Measurements from ENCODE around the gene MYOM3.

The MYOM3 gene

DNA sequence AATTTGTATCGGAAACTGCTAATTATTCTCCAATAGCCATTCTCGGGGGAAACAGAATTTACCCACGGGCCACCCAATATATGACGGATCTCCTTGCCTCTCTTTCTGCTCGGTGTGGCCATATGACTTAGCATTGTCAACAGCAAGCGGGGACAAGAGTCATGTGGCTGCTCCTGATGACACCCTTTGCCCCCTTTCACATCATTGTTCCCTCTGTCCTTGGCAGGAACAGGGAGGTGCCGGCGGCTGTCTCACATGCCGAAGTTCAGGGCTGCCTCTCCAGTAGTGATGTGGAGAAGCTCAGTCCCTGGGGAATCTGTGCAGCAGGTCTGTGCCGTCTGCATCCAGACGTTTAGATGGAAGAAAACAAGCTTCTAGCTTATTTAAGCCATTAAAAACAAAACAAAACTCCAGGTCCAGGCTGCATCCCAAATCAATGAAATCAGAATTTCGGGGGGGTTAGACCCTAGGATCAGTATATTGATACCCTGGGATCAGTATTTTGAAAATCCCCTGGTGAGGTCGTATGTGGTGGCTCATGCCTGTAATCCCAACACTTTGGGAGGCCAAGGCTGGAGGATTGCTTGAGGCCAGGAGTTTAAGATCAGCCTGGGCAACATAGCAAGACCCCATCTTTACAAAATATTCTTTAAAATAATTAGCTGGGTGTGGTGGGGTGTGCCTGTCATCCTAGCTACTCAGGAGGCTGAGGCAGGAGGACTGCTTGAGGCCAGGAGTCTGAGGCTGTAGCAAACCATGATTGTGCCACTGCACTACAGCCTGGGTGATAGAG, 10.8 kb downstream of the MYOM3 start:
- Mint-ChIP-seq H3K27me3 (no peaks in the 10 kb centered on the region), H3K36me3 (ENCODE audit: low read depth) (no peaks in the 10 kb centered on the region)

DNA sequence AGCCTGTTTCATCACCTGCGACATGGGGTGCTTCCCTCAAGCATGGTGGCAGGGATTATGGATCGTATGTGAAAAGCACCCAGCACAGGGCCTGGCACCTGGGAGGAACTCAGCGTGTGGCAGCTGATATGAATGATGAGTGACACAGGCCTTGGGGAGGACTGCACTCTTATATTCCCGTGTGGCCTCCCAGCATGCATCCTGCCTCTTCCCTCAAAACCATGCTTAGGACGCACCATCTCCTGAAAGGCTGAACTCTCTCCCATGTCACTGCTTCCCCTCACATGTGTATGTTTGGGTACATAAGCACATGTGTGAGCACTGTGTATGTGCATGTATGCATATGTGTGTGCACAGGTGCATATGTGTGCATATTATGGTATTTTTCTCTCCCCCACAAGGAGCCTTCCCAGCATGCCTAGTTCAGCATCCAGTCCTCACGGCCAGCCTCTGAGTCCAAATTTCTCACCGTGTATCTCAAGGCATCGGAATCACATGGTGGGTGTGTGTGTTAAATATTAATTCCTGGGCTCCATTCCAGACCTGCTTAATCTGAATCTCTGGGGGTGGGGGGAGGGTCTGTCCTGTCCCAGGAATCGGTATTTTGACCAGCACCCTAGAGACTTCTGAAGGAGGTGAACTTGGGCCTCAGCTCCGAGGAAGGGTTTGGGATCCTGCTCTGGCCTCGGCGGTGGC, 12.8 kb downstream of the MYOM3 start:
- H3K4me3 Mint-ChIP-seq = no peak overlapping the region
- H3K9me3 Mint-ChIP-seq = no peaks in the 10 kb centered on the region
- H3K27me3 Mint-ChIP-seq = no peaks in the 10 kb centered on the region
- no peak overlapping the region for H3K27ac Mint-ChIP-seq
- H3K4me1 Mint-ChIP-seq (ENCODE audit: low read depth) = no peaks in the 10 kb centered on the region
- no peaks in the 10 kb centered on the region for H3K36me3 Mint-ChIP-seq (ENCODE audit: low read depth)

More for the DNA sequence above, 10.8 kb downstream of the MYOM3 start:
- Mint-ChIP-seq H3K27ac (peak overlapping the region; percentile 38), H3K4me3 (no peak overlapping the region), H3K9me3 (no peaks in the 10 kb centered on the region), H3K4me1 (ENCODE audit: low read depth) (no peaks in the 10 kb centered on the region)

DNA sequence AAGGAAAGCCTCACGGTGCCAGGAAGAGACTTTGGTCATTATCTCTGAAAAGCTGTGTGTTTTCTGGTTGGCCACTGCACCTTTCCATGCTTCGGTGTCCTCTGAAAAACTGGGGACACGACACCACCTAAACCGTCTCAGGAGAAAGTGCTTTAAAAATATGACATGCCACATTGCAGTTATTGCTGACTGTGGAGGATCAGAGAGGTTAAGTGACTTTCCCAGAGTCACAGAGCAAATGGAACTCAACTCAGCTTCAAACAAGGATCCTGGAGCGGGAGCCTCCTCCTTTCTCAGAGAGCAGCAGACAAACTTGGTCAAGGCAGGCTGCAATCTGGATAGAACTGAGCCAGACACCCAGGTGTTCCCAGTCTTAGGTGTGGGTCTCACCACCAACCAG, 13.8 kb downstream of the MYOM3 start:
- no peaks in the 10 kb centered on the region for H3K36me3 Mint-ChIP-seq (ENCODE audit: low read depth)
- no peak overlapping the region for H3K27ac Mint-ChIP-seq

DNA sequence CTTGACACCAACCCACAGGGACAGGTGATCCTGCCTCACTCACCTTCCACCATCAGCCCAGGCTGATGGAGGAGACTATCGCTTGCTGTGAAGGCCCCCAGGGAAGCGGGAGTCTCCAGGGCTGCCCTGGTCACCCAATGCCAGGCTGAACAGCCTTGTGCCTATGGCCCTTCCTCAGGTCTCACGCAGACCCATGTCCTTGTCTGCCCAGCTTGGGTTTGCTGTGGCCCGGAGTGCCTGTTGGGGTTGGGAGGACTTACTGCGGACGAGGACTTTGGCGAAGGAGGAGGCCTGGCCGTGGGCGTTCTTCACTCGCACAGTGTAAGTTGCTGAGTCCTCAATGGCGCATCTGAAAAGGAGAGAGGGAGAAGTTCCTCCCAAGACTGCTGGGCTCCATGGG, 14.3 kb downstream of the MYOM3 start:
- Mint-ChIP-seq H3K27me3 (no peaks in the 10 kb centered on the region), H3K9me3 (no peaks in the 10 kb centered on the region), H3K4me3 (no peak overlapping the region), H3K36me3 (ENCODE audit: low read depth) (no peaks in the 10 kb centered on the region), H3K27ac (no peak overlapping the region), H3K4me1 (ENCODE audit: low read depth) (no peaks in the 10 kb centered on the region)

More for the DNA sequence above, 13.8 kb downstream of the MYOM3 start:
- no peaks in the 10 kb centered on the region for H3K27me3 Mint-ChIP-seq
- no peaks in the 10 kb centered on the region for H3K4me1 Mint-ChIP-seq (ENCODE audit: low read depth)
- no peak overlapping the region for H3K4me3 Mint-ChIP-seq
- no peaks in the 10 kb centered on the region for H3K9me3 Mint-ChIP-seq

DNA sequence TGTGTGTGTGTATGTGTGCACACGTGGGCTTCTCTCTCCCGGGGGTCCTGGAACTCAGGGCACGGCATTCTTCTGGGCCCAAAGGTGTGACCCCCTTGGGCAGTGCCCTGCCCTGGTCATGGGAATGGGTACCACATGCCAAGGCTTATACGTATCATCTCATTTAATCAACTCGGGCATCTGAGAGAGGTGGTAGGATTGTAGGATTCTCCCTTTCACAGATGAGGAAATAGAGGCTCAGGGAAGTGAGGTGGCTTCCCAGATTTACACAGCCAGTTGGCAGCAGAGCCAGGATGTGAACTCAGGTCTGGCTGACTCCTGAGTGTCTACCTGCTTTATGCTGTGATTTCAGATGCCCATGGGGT, 15.2 kb downstream of the MYOM3 start:
- H3K36me3 Mint-ChIP-seq (ENCODE audit: low read depth) = no peaks in the 10 kb centered on the region
- H3K4me3 Mint-ChIP-seq = no peak overlapping the region
- peaks cover 2% of the 10 kb centered on the region for H3K4me1 Mint-ChIP-seq (ENCODE audit: low read depth)
- H3K27ac Mint-ChIP-seq = no peak overlapping the region
- H3K27me3 Mint-ChIP-seq = no peaks in the 10 kb centered on the region
- H3K9me3 Mint-ChIP-seq = no peaks in the 10 kb centered on the region

DNA sequence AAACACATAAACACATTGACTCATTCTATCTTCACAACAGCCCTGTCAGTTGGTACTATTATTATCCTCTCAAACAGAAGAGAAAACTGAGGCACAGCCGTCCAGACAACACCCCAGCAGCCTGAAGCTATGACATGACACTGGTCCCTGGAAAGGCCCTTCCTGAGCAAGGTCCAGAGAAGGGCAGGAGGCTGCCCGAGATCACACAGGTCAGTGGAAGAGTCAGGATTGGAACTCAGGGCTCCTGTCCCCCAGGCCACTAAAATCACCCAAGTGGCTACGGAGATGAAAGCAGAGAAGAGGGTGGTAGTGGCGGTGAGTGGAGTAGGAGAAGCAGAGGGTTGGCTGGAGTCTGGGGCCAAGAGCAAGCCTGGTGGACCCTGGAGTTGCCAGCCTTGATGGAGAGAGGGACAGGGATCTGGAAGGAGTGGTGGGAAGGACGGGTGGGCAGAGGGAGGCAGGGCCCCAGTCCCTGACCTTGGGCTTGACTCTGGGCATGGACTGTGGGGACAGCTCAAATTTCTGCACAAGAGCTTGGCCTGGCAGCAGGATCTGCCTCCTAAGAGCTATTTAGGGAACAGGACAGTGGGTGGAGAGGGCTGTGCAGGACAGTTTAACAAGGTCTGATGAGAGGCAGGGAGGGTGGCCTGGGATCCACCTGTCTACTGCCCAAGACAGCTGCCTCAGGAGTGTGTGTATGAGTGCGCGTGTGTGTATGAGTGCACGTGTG, 15.8 kb downstream of the MYOM3 start:
- H3K9me3 Mint-ChIP-seq = no peaks in the 10 kb centered on the region
- no peaks in the 10 kb centered on the region for H3K27me3 Mint-ChIP-seq
- H3K27ac Mint-ChIP-seq = no peak overlapping the region
- peaks cover 4% of the 10 kb centered on the region for H3K4me1 Mint-ChIP-seq (ENCODE audit: low read depth)
- no peaks in the 10 kb centered on the region for H3K36me3 Mint-ChIP-seq (ENCODE audit: low read depth)
- H3K4me3 Mint-ChIP-seq = no peak overlapping the region

DNA sequence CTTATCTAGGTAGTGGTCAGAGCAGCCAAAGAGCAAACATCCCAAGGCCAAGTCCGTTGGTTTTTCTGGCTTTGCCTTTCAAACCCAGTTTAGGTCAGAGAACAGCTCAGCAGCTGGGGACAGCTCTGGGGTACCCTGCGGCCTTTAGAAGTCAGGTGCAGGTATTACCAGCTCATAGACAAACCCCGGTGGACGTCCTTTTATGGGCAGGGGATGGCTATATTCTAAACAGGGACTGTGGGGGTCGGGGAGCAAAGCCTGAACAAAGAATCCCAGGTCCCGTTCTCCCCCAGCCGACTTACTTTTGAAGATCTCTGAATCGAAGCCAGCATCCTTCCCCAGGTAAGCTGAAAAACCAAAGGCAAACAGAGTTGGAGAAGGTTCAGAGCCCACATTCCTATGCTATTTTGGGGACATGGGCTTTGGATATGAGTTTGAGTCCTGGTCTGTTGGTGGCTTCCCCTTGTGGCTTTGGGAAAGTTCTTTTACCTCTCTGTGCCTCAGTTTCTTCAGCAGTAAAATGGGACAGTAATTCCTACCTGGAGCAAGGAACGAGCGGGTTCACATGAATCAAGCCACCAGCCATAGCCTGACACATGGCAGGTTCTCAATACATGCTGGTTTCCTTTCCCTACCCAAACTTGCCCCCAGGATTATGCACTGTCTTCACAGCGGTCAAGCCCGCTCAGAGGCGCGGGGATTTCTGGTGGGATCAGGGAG, 16.6 kb downstream of the MYOM3 start:
- Mint-ChIP-seq H3K27ac (no peak overlapping the region), H3K27me3 (no peaks in the 10 kb centered on the region), H3K9me3 (no peaks in the 10 kb centered on the region), H3K4me1 (ENCODE audit: low read depth) (peaks cover 4% of the 10 kb centered on the region), H3K36me3 (ENCODE audit: low read depth) (no peaks in the 10 kb centered on the region), H3K4me3 (no peak overlapping the region)

DNA sequence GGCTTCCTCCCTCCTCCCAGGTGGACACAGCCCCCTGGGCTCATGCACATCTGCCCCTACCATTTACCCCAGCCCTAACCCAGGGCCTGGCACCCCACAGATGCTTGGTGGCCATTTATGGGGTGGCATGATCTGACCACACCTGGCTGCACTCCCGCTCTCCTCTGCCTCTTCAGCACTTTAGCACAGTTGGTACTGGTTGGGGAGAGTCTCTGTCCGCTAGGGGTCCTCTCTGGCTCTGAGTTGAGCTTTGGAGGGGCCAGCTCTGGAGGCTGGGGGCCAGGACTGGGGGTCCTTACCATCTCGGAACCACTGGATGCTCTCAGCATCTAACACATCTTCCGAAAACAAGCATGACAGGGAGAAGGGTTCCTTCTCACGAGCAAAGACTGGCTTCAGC, 17.4 kb downstream of the MYOM3 start:
- H3K36me3 Mint-ChIP-seq (ENCODE audit: low read depth) = no peaks in the 10 kb centered on the region
- no peak overlapping the region for H3K4me3 Mint-ChIP-seq
- H3K27me3 Mint-ChIP-seq = no peaks in the 10 kb centered on the region
- H3K27ac Mint-ChIP-seq = no peak overlapping the region
- no peaks in the 10 kb centered on the region for H3K9me3 Mint-ChIP-seq
- peaks cover 4% of the 10 kb centered on the region for H3K4me1 Mint-ChIP-seq (ENCODE audit: low read depth)

DNA sequence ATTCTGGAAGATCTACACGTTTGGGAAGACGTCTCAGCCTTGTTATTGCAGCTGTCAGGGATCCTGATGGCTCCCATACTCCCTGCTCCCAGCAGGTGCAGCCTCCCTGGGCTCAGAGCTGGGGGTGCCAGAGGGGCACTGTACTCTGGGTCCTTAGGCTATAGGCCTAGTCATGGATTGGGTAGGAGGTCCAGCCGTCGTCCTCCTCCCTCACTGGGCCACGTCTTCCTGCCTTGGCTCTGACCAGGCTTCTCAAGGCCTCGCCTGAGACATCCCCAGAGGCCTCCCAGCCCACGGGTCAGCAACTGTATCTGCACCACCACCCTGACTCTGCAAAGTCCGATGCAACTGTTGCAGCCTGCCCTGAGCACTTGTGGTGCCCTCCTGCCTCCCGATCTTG, 18.2 kb downstream of the MYOM3 start:
- Mint-ChIP-seq H3K9me3 (no peaks in the 10 kb centered on the region), H3K4me1 (ENCODE audit: low read depth) (peaks cover 4% of the 10 kb centered on the region), H3K27ac (no peak overlapping the region), H3K36me3 (ENCODE audit: low read depth) (no peaks in the 10 kb centered on the region), H3K27me3 (no peaks in the 10 kb centered on the region), H3K4me3 (no peak overlapping the region)

DNA sequence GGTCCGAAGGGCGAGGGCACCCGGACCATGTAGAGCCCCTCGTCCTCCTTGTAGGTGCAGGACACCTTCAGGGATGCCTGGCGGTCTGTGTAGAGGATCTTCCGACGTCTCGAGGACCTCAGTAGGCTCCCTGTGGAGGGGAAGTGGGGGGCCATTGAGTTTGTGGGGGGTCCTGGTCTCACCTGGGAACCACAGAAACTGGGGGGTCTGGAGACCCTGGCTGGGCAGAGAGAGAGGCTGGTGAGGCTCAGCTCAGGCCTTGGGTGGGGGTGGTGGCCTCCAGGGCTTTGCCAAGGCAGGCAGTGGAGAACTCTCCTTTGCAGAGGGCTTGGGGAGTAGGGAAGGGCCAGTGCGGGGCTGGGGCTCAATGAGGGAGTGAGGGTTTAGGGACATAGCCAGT, 19.0 kb downstream of the MYOM3 start:
- Mint-ChIP-seq H3K27ac (no peak overlapping the region), H3K9me3 (no peaks in the 10 kb centered on the region), H3K27me3 (no peaks in the 10 kb centered on the region), H3K4me3 (no peak overlapping the region), H3K4me1 (ENCODE audit: low read depth) (peaks cover 4% of the 10 kb centered on the region), H3K36me3 (ENCODE audit: low read depth) (no peaks in the 10 kb centered on the region)

DNA sequence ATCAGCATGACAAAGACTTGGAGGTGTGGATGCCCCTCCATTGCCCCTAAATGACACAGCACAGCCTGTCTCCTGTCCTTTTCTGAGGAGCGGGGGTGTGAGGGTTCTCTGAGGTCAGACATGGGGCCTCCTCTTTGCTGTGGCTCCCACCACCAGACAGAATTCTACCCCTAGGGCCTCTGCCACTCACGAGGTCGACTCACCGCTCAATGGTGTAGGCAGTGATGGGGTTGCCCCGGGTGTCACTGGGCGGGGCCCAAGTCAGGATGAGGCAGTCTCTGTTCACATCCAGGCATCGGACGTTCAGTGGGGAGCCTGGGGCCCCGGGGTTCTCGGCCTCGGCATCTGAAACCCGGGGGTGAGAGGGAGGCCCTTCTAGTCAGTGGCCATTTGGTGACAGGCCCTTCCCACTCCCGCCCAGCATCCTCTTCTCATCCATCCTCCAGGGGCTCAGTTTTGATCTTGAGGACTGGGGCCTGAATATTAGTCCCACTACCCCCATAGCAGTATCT, 19.9 kb downstream of the MYOM3 start:
- Mint-ChIP-seq H3K27ac (no peak overlapping the region), H3K9me3 (no peaks in the 10 kb centered on the region), H3K4me1 (ENCODE audit: low read depth) (peaks cover 4% of the 10 kb centered on the region), H3K4me3 (no peak overlapping the region), H3K36me3 (ENCODE audit: low read depth) (no peaks in the 10 kb centered on the region), H3K27me3 (no peaks in the 10 kb centered on the region)

DNA sequence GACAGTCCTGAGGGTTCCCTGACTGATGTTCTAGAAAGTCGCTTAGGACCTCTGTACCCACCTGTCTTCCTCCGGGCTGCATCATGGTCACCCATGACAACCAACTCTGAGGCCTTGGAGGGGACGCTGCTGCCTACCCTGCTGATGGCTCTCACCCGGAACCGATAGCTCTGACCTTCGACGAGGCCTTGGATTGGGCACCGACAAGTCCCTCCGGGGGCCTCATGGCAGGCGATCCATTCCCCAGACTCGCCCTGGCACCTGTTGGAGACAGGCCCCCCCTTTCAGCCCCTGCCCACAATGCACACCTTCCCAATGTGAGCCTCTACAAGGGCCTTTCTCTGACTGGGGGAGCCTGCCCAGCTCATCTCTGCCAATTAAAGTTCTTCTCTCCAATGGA, 21.2 kb downstream of the MYOM3 start:
- H3K4me1 Mint-ChIP-seq (ENCODE audit: low read depth) = peaks cover 4% of the 10 kb centered on the region
- no peaks in the 10 kb centered on the region for H3K27me3 Mint-ChIP-seq
- H3K4me3 Mint-ChIP-seq = no peak overlapping the region
- no peaks in the 10 kb centered on the region for H3K9me3 Mint-ChIP-seq
- no peaks in the 10 kb centered on the region for H3K36me3 Mint-ChIP-seq (ENCODE audit: low read depth)
- no peak overlapping the region for H3K27ac Mint-ChIP-seq

DNA sequence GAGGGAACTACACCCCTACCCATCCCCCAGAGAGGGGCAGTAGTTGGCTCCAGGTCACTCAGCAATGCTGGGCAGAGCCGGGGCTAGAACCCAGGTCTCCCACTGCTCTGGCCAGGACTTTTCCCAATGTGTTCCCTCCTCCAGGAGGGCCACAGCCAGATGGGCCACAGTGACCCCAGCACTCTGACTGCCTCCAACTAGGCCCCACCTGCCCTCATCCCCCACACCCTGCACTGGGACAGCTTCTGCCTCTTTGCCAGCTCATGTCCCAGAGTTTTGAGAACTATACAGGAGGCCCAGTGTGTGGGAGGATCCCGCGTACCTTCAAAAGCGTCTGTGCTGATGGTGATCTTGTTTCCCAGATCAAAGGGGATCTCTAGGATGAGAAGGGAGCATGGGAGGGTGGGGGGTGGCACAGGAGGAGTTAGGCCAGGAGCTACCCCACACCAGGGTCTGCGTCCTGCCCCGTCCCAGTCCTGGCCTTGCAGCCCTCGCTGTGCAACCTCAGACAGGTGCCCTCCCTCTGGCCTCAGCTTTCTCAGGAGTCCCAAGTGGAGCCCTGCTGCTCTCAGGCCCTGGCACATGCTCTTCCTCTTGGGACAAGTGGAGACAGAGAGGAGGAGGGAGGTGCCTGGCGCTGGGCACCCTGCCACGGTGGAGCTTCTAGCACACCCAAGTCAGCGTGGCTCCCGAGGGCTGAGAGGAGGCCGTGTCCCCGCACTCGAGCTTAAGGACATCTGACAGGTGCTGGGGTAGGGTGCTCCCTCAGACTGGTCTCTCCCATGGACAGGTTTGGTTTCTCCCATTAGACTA, 22.0 kb downstream of the MYOM3 start:
- Mint-ChIP-seq H3K4me1 (ENCODE audit: low read depth) (peaks cover 4% of the 10 kb centered on the region), H3K36me3 (ENCODE audit: low read depth) (no peaks in the 10 kb centered on the region), H3K27ac (no peak overlapping the region), H3K9me3 (no peaks in the 10 kb centered on the region), H3K4me3 (no peak overlapping the region), H3K27me3 (no peaks in the 10 kb centered on the region)

All from stimulated activated naive CD8-positive, alpha-beta T cell treated with anti-CD3 and anti-CD28 coated beads, Interleukin-15, Interleukin-2, amounts not matched to agents 100 ng/mL and 50 ng/mL, for 24 hours (primary cell).